ENCODE measurements around the gene MAN1A1.

The MAN1A1 gene

DNA sequence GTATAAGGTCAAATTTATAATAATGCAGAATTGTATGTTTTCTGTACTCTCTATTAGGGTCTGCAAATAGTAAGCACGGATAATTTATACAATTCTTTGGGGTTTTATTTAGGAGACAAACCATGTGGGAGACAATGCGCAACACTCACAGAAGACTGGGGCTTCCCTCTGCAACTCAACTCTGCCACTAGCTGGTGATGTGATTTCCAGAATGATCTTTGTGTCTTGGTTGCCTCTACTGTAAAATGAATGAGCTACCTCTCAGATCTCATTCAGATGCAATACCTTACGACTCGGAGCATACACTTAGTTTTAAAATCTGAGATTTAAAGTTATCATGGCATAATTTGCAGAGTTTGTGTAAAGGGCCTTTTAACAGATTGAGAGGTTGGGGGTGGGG is 6.4 kb downstream of the MAN1A1 start:
- DNase-seq (ENCODE audit: low spot score), result no peak
- in situ Hi-C loops (cut with MboI; ENCODE audit: low pct_unique_long_range_greater_than_20kb, low sequenced_read_pairs, unreplicated experiment), result loop anchor here (10.0 to 25.0 kb wide), 2 partner anchors 188 to 619 kb away; no protein-coding TSS in a partner anchor
- TF ChIP-seq, protein P1, sequence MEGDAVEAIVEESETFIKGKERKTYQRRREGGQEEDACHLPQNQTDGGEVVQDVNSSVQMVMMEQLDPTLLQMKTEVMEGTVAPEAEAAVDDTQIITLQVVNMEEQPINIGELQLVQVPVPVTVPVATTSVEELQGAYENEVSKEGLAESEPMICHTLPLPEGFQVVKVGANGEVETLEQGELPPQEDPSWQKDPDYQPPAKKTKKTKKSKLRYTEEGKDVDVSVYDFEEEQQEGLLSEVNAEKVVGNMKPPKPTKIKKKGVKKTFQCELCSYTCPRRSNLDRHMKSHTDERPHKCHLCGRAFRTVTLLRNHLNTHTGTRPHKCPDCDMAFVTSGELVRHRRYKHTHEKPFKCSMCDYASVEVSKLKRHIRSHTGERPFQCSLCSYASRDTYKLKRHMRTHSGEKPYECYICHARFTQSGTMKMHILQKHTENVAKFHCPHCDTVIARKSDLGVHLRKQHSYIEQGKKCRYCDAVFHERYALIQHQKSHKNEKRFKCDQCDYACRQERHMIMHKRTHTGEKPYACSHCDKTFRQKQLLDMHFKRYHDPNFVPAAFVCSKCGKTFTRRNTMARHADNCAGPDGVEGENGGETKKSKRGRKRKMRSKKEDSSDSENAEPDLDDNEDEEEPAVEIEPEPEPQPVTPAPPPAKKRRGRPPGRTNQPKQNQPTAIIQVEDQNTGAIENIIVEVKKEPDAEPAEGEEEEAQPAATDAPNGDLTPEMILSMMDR (IDR thresholded peaks at IDR 0.05; ENCODE audit: extremely low read depth, insufficient read depth, missing control alignments), result peak; percentile 43

DNA sequence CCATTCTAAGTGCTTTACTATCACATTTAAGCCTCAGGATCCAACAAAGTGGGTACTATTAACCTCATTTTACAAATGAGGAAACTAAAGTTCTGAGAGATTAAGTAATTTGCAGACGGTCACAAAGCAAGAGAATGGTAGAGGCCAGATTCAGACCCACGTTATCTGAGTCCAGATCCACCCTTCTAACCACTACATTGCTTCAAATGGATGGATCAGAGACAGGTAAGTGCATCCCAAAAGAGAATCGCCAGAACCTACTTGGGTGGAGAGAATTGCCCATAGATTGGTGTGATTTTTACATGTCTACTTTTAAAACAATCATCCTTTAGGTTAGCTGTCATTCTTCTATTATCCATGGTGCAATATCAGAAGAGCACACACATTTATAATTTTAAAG is 7.1 kb downstream of the MAN1A1 start:
- TF ChIP-seq, protein P1 (IDR thresholded peaks at IDR 0.05; ENCODE audit: extremely low read depth, insufficient read depth, missing control alignments), result no peak
- no peak for DNase-seq (ENCODE audit: low spot score)
- in situ Hi-C loops (cut with MboI; ENCODE audit: low pct_unique_long_range_greater_than_20kb, low sequenced_read_pairs, unreplicated experiment), result loop anchor here (10.0 to 25.0 kb wide), 2 partner anchors 188 to 620 kb away; no protein-coding TSS in a partner anchor

DNA sequence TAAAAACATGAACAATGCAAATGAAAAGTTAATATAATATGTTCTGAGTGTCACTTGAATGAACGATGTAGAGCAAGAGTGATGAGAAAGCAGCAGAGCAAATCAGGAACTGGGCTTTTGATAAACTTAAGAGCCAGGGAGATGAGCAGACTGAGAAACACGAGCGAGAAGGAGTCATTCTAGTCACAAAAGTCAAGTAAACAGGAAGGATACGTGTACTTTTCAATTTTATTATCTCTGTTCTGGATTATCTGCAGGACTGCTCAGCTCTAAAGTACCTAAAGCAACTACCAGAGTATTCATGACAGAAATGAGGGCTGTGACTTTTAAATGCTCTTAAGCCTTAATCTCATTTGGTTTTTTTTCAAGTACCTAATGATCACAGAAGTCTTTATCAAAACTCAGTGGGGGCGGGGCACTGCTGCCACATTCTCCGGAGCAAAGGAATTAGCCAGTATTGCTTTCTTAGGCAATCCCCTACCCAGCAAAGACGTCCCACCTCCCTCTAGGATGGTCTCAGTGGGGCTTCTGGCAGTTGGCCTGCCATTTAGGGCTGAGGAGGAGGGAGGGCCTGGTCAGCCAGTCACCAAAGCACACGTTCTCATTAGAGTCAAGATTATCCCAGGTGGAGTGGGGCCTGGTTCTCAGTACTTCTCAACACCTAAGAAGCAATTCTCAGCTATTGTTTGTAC is 8.6 kb downstream of the MAN1A1 start:
- in situ Hi-C loops (cut with MboI; ENCODE audit: low pct_unique_long_range_greater_than_20kb, low sequenced_read_pairs, unreplicated experiment), result loop anchor here (10.0 to 25.0 kb wide), 2 partner anchors 186 to 621 kb away; no protein-coding TSS in a partner anchor

DNA sequence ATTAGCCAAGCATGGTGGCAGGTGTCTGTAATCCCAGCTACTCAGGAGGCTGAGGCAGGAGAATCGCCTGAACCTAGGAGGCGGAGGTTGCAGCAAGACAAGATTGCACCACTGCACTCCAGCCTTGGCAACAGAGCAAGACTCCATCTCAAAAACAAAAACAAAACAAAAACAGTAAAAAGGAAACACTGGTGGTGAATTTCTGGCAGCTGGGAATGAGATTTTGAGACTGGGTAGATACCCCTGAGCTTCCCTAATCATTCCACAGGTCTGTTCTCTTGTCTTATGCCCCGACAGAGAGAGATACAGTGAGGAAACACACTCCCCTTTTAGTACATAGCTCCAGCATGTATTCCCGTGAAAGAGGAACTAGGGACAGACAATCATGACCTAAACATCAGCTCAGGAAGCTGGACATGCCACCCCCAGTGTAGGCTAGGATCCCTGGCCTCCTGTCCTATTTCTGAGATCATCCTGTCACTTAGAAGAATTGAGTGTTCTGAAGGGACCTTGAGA is 9.6 kb downstream of the MAN1A1 start:
- DNase-seq (ENCODE audit: low spot score), result no peak
- TF ChIP-seq, protein P1 (IDR thresholded peaks at IDR 0.05; ENCODE audit: extremely low read depth, insufficient read depth, missing control alignments), result no peak
- in situ Hi-C loops (cut with MboI; ENCODE audit: low pct_unique_long_range_greater_than_20kb, low sequenced_read_pairs, unreplicated experiment), result loop anchor here (10.0 to 25.0 kb wide), 2 partner anchors 185 to 622 kb away; no protein-coding TSS in a partner anchor

More for the DNA sequence above, 8.6 kb downstream of the MAN1A1 start:
- TF ChIP-seq, protein P1 (IDR thresholded peaks at IDR 0.05; ENCODE audit: extremely low read depth, insufficient read depth, missing control alignments), result no peak
- DNase-seq (ENCODE audit: low spot score), result no peak

DNA sequence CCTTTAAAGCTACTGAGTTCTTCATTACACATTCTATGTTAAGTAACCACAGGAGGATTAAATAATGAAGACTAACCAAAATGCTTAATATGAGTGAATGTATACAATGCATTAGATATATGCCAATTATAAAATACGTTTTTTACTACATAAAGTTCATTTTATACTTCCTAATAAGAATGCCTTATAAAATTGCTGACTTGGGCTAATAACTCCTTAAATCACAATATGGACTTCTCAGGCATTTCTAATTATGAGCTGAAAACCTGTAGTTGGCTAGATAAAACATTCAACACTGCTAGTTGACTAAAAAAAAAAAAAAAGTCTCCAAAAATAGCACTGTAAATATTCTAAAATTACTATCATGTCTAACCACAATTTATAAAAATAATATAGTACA is 11.8 kb downstream of the MAN1A1 start:
- TF ChIP-seq, protein P1 (IDR thresholded peaks at IDR 0.05; ENCODE audit: extremely low read depth, insufficient read depth, missing control alignments), result no peak
- no peak for DNase-seq (ENCODE audit: low spot score)
- in situ Hi-C loops (cut with MboI; ENCODE audit: low pct_unique_long_range_greater_than_20kb, low sequenced_read_pairs, unreplicated experiment), result loop anchor here (25.0 kb wide), 1 partner anchor 625 kb away; no protein-coding TSS in a partner anchor

DNA sequence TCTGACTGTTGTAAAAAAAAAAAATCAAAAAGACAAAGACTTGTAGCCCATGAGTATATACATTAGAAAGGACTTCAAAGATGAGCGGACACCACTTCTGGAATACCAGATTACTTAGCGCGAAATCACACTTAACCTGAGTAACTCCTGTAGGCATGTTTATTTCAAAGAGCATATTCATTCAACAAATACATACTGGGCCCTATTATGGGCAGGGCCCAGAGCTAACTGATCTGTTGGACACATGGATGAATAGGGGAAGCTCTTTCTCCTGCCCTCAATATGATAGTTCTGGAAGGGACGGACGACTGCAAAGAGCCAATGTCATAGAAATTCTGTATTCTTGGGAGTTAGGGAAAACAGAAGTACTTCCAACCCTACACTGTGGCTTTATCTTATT is 12.3 kb downstream of the MAN1A1 start:
- TF ChIP-seq, protein P1 (IDR thresholded peaks at IDR 0.05; ENCODE audit: extremely low read depth, insufficient read depth, missing control alignments), result no peak
- DNase-seq (ENCODE audit: low spot score), result no peak
- in situ Hi-C loops (cut with MboI; ENCODE audit: low pct_unique_long_range_greater_than_20kb, low sequenced_read_pairs, unreplicated experiment), result loop anchor here (25.0 kb wide), 1 partner anchor 625 kb away; no protein-coding TSS in a partner anchor
